Neuron (in vitro differentiated cells): Measurements from ENCODE around the gene SLC25A36.
"Not testable (repeated sequence)": the region's sequence is repeated elsewhere in the genome, so short reads cannot be mapped to it uniquely, and the experiment has no call there.

ENCODE experiments used
- H2AFZ ChIP-seq: one replicate; pipeline ENCODE4 v1.6.1; 2013; ENCODE audit warnings: low read depth, mild to moderate bottlenecking, inconsistent platforms, low read length, moderate library complexity
- H3K27me3 ChIP-seq: one replicate; pipeline ENCODE4 v1.6.1; 2013; ENCODE audit warnings: low read length; ENCODE audit not compliant: insufficient read depth
- H3K36me3 ChIP-seq: one replicate; pipeline ENCODE4 v1.6.1; 2013; ENCODE audit warnings: low read length; ENCODE audit not compliant: insufficient read depth
- H3K4me1 ChIP-seq: one replicate; pipeline ENCODE4 v1.6.1; 2013; ENCODE audit warnings: low read length; ENCODE audit not compliant: insufficient read depth
- H3K4me3 ChIP-seq: 2 replicates; pipeline ENCODE4 v1.5.1; 2013; ENCODE audit warnings: mild to moderate bottlenecking, low read length, moderate library complexity
- H3K9me3 ChIP-seq: one replicate; pipeline ENCODE4 v1.6.1; 2013; ENCODE audit warnings: low read length

SLC25A36 gene

DNA sequence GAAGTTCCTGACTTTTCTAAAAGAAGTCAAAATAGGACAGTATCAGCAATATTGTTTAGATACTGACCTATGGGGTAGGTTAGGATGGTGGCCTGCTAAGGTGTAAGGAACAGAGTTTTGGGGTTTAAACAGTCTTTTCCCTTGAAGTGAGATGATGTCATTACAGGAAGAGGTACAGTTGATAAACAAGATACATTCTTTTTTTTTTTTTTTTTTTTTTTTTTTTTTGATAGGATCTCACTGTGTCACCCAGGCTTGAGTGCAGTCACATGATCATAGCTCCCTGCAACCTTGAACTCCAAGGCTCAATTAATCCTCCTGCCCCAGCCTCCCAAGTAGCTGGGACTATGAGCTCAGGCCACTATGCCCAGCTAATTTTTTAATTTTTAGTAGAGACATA is 33.3 kb downstream of the SLC25A36 start:
- Histone ChIP-seq H3K4me1 (no peaks in the 10 kb centered on the region), H2AFZ (no peak overlapping the region), H3K9me3 (no peaks in the 10 kb centered on the region), H3K36me3 (peaks cover 48% of the 10 kb centered on the region), H3K4me3 (no peak overlapping the region), H3K27me3 (no peaks in the 10 kb centered on the region)

DNA sequence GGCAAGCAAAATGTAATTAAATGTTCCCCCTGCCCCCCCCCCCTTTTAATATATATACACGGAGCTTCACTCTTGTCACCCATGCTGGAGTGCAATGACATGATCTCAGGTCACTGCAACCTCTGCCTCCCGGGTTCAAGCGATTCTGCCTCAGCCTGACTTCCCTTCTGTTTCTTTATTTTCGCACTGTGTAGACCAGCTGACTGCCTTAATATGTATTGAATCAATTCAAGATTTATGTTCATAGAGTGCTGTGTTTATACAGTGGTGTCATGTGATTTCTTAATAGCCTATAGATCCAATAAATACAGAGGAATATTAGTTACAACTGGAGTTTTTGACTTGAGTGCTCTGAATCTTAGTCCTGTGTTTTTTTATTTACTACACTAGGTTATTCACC is 39.0 kb downstream of the SLC25A36 start:
- H3K4me3 ChIP-seq, result no peak overlapping the region
- no peaks in the 10 kb centered on the region for H3K27me3 ChIP-seq
- peaks cover 3% of the 10 kb centered on the region for H3K9me3 ChIP-seq
- peaks cover 25% of the 10 kb centered on the region for H3K36me3 ChIP-seq
- H2AFZ ChIP-seq, result no peak overlapping the region
- peaks cover 3% of the 10 kb centered on the region for H3K4me1 ChIP-seq

DNA sequence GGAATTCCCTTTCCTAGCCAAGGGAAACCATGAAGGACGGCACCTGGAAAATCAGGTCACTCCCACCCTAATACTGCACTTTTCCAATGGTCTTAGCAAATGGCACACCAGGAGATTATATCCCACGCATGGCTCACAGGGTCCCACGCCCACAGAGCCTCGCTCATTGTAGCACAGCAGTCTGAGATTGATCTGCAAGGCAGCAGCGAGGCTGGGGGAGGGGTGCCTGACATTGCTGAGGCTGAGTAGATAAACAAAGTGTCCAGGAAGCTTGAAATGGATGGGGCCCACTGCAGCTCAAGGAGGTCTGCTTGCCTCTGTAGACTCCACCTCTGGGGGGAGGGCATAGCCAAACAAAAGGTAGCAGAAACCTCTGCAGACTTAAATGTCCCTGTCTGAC is 46.2 kb downstream of the SLC25A36 start:
- not testable (repeated sequence) for H3K9me3 ChIP-seq, H3K36me3 ChIP-seq, H3K27me3 ChIP-seq, H3K4me3 ChIP-seq, H3K4me1 ChIP-seq, H2AFZ ChIP-seq

DNA sequence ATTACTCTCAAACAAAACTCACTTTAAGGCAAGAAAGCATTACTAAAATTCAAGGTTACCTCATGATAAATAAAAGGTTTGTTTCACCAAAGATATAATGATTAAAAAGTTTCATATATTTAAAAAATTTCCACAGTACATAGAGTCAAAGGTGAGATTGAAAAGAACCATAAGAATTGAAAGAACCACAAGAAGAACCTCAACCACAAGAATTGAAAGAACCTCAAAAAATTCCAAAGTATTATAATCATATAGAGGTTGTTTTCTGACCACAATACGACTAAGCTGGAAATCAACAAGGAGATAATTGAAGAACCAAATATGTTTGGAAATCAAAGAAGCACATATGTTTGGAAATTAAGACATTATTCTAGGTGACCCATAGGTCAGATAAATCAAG is 52.7 kb downstream of the SLC25A36 start:
- Histone ChIP-seq H3K4me3 (no peak overlapping the region), H3K9me3 (no peaks in the 10 kb centered on the region), H3K36me3 (no peaks in the 10 kb centered on the region)

GRCh38 chr3:140994861-140995260 is 53.2 kb downstream of the SLC25A36 start:
- H3K27me3 ChIP-seq, H3K36me3 ChIP-seq, H2AFZ ChIP-seq, H3K4me3 ChIP-seq, H3K4me1 ChIP-seq, H3K9me3 ChIP-seq: not testable (repeated sequence)

More for the DNA sequence above, 52.7 kb downstream of the SLC25A36 start:
- Histone ChIP-seq H3K4me1 (no peaks in the 10 kb centered on the region), H2AFZ (no peak overlapping the region), H3K27me3 (no peaks in the 10 kb centered on the region)

DNA sequence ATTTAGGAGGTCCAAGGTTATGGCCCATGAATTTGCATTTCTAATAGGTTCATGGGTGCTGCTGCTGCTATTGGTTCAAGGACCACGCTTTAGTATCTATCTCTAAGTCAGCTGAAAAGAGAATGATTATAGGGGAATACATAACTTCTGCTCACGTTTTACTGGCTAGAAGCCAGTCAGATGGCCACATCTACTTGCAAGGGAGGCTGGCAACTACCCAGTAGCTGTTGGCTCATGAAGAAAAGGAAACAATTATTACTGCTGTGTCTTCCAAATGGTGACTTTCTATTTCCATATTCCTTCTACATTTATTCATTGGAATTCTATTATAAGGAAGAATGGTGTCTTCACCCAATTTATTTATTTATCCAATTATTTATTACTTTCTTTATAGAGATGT is 54.2 kb downstream of the SLC25A36 start:
- Histone ChIP-seq H3K4me1 (no peaks in the 10 kb centered on the region), H3K4me3 (no peak overlapping the region), H2AFZ (no peak overlapping the region), H3K9me3 (no peaks in the 10 kb centered on the region), H3K27me3 (no peaks in the 10 kb centered on the region), H3K36me3 (no peaks in the 10 kb centered on the region)

GRCh38 chr3:141000027-141000663 is 58.5 kb downstream of the SLC25A36 start:
- H3K4me3 ChIP-seq, result no peak overlapping the region
- H3K9me3 ChIP-seq, result no peaks in the 10 kb centered on the region
- H3K4me1 ChIP-seq, result no peaks in the 10 kb centered on the region
- no peaks in the 10 kb centered on the region for H3K36me3 ChIP-seq
- H2AFZ ChIP-seq, result no peak overlapping the region
- H3K27me3 ChIP-seq, result no peaks in the 10 kb centered on the region

GRCh38 chr3:141000686-141001085 is 59.0 kb downstream of the SLC25A36 start:
- Histone ChIP-seq H3K4me3 (no peak overlapping the region), H3K9me3 (no peaks in the 10 kb centered on the region), H3K36me3 (no peaks in the 10 kb centered on the region), H3K4me1 (no peaks in the 10 kb centered on the region), H2AFZ (no peak overlapping the region), H3K27me3 (no peaks in the 10 kb centered on the region)

GRCh38 chr3:141006344-141006743 is 64.7 kb downstream of the SLC25A36 start:
- Histone ChIP-seq H2AFZ (no peak overlapping the region), H3K4me3 (no peak overlapping the region), H3K9me3 (no peaks in the 10 kb centered on the region), H3K27me3 (no peaks in the 10 kb centered on the region), H3K4me1 (no peaks in the 10 kb centered on the region), H3K36me3 (no peaks in the 10 kb centered on the region)

- Histone ChIP-seq H3K27me3 (no peaks in the 10 kb centered on the region), H3K4me3 (no peak overlapping the region), H2AFZ (no peak overlapping the region), H3K9me3 (no peaks in the 10 kb centered on the region), H3K4me1 (no peaks in the 10 kb centered on the region), H3K36me3 (no peaks in the 10 kb centered on the region)
Observed at GRCh38 chr3:141009496-141009895, 67.9 kb downstream of the SLC25A36 start.

- H2AFZ ChIP-seq, result no peak overlapping the region
- H3K36me3 ChIP-seq, result no peaks in the 10 kb centered on the region
- no peaks in the 10 kb centered on the region for H3K4me1 ChIP-seq
- no peak overlapping the region for H3K4me3 ChIP-seq
- no peaks in the 10 kb centered on the region for H3K27me3 ChIP-seq
- no peaks in the 10 kb centered on the region for H3K9me3 ChIP-seq
Observed at GRCh38 chr3:141011232-141011996, 69.8 kb downstream of the SLC25A36 start.

- Histone ChIP-seq H3K4me3 (no peak overlapping the region), H2AFZ (no peak overlapping the region)
Observed at GRCh38 chr3:141011997-141012262, 70.3 kb downstream of the SLC25A36 start.

DNA sequence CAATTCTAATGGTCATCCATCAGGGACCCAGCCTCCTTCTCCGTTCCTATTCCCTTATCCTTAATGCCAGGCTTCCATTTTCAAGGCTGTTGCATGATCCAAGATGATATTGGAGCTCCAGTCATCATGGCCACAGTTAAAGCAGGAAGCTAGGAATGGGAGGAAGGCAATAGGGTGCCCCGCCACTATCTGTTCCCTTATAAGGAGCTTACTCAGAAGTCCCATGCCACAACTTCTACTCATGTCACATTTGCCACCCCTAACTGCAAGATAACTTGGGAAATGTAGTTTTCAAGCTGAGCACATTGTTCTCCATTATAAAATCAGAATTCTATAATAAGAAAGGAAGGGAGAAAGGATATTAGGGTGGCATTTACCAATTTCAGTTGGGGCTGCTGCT is 70.9 kb downstream of the SLC25A36 start:
- no peaks in the 10 kb centered on the region for H3K27me3 ChIP-seq
- no peak overlapping the region for H2AFZ ChIP-seq
- no peaks in the 10 kb centered on the region for H3K36me3 ChIP-seq
- no peaks in the 10 kb centered on the region for H3K4me1 ChIP-seq
- no peak overlapping the region for H3K4me3 ChIP-seq
- no peaks in the 10 kb centered on the region for H3K9me3 ChIP-seq

More at GRCh38 chr3:141011997-141012262, 70.3 kb downstream of the SLC25A36 start:
- Histone ChIP-seq H3K9me3 (no peaks in the 10 kb centered on the region), H3K27me3 (no peaks in the 10 kb centered on the region), H3K36me3 (no peaks in the 10 kb centered on the region), H3K4me1 (no peaks in the 10 kb centered on the region)

- Histone ChIP-seq H3K36me3 (no peaks in the 10 kb centered on the region), H3K27me3 (no peaks in the 10 kb centered on the region), H3K9me3 (no peaks in the 10 kb centered on the region)
Observed at GRCh38 chr3:141015481-141015880, 73.8 kb downstream of the SLC25A36 start.

More at GRCh38 chr3:141015481-141015880, 73.8 kb downstream of the SLC25A36 start:
- Histone ChIP-seq H2AFZ (no peak overlapping the region), H3K4me3 (no peak overlapping the region), H3K4me1 (no peaks in the 10 kb centered on the region)
